ENCODE measurements around the gene KRTAP16-1.

KRTAP16-1 gene

DNA sequence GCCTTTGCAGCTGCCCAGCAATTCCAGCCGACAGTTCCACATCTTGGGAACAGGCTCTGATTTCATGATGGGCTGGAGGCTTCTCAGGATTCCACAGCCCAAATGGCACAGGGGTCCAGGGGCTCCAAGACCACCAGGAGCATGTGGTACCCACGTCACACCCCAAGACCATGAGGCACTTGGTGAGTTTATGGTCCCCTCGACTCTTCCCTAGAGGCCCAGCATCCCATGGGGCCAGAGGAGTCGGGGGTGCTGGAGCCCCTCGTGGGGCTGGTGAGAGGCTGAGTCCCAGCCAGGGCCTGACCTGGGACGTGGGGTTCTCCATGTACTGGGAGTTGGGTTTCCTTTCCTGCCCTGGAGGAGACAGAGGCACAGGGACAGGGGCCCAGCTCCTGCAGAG, 16.5 kb upstream of the KRTAP16-1 start:
- H3K27ac ChIP-seq (ENCODE audit: poor library complexity, severe bottlenecking) = no peak overlapping the region
- no peak for TF ChIP-seq CTCF (IDR thresholded peaks at IDR 0.05; ENCODE audit: poor library complexity, severe bottlenecking)
- no peaks in the 10 kb centered on the region for H3K27me3 ChIP-seq (ENCODE audit: insufficient read depth, poor library complexity, severe bottlenecking)
- H3K4me1 ChIP-seq (ENCODE audit: insufficient read depth, poor library complexity, severe bottlenecking) = no peaks in the 10 kb centered on the region
- no peak for ATAC-seq (ENCODE audit: low read depth)
- H3K4me3 ChIP-seq (ENCODE audit: severe bottlenecking) = no peak overlapping the region
- H3K36me3 ChIP-seq (ENCODE audit: low read depth) = no peaks in the 10 kb centered on the region
- DNase-seq (ENCODE audit: low spot score) = no peak
- no peaks in the 10 kb centered on the region for H3K9me3 ChIP-seq (ENCODE audit: severe bottlenecking)

DNA sequence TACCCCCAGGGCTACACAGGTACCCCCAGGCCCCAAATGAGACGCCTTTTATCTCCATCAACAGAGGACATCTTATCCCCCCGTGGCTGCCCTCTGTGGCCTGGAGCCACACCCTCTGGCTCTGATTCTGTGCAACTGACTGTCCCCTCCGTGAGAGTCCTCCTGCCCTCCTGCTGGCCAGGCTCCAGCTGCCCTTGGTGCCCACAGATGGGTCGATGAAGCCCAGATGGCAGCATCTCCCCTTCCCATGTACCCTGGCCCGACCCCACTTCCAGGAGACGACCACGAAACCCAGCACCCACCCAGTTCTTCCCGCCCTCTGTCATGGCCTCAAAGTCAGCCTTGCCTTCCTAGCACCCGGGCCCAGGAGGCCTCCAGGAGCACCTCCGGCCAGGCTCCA, 16.0 kb upstream of the KRTAP16-1 start:
- TF ChIP-seq CTCF (IDR thresholded peaks at IDR 0.05; ENCODE audit: poor library complexity, severe bottlenecking) = no peak
- no peaks in the 10 kb centered on the region for H3K27me3 ChIP-seq (ENCODE audit: insufficient read depth, poor library complexity, severe bottlenecking)
- DNase-seq (ENCODE audit: low spot score) = no peak

DNA sequence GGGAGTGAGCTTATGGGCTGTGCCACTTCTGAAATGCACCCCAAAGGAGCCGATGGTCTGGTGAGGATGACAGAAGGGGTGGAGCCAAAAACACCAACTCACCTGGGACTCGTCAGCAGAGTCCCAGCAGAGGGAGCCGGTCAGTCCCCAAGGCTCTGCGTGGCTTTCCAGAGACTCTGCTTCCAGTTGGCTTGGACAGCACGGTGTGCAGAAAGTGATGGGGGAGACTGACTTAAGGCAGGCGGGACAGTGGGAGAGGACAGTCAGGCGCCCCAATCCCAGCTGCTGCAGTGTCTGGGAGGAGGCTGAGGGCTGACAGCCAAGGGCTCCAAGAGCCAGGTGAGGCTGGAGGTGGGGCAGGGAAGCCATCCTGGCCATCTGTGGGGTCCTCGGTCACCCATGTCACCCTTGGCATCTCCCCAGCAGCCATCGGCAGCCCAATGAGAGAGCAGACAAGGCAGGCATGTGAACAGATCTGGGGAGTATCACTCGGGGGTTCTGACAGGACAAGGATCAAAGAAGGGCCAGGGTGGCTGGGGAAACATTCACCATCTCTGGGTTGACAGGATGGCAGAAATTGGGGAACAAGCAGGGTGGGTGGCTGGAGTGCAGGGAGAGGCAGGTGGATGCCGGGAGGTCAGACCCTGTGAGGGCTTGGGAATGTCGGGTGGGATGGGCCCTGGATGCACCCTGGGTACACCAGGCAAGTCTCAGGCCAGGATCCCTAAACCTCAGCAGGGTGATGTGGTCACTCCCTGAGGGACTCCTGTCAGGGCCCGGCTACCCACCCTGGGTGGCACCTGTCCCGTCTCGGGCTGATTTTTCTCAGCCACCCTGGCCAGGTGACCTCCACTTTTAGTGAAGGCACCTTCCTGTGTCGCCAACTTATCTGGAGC, 15.3 kb upstream of the KRTAP16-1 start:
- Histone ChIP-seq H3K4me1 (ENCODE audit: insufficient read depth, poor library complexity, severe bottlenecking) (no peaks in the 10 kb centered on the region), H3K27me3 (ENCODE audit: insufficient read depth, poor library complexity, severe bottlenecking) (no peaks in the 10 kb centered on the region), H3K9me3 (ENCODE audit: severe bottlenecking) (peaks cover 2% of the 10 kb centered on the region), H3K27ac (ENCODE audit: poor library complexity, severe bottlenecking) (no peak overlapping the region), H3K4me3 (ENCODE audit: severe bottlenecking) (no peak overlapping the region), H3K36me3 (ENCODE audit: low read depth) (no peaks in the 10 kb centered on the region)
- DNase-seq (ENCODE audit: low spot score) (no peak), ATAC-seq (ENCODE audit: low read depth) (peak; percentile 68)
- TF ChIP-seq CTCF (IDR thresholded peaks at IDR 0.05; ENCODE audit: poor library complexity, severe bottlenecking) = peak; percentile 45

More for the DNA sequence above, 16.0 kb upstream of the KRTAP16-1 start:
- Histone ChIP-seq H3K4me3 (ENCODE audit: severe bottlenecking) (no peak overlapping the region), H3K27ac (ENCODE audit: poor library complexity, severe bottlenecking) (no peak overlapping the region), H3K4me1 (ENCODE audit: insufficient read depth, poor library complexity, severe bottlenecking) (no peaks in the 10 kb centered on the region), H3K36me3 (ENCODE audit: low read depth) (no peaks in the 10 kb centered on the region), H3K9me3 (ENCODE audit: severe bottlenecking) (no peaks in the 10 kb centered on the region)
- ATAC-seq (ENCODE audit: low read depth) = no peak

DNA sequence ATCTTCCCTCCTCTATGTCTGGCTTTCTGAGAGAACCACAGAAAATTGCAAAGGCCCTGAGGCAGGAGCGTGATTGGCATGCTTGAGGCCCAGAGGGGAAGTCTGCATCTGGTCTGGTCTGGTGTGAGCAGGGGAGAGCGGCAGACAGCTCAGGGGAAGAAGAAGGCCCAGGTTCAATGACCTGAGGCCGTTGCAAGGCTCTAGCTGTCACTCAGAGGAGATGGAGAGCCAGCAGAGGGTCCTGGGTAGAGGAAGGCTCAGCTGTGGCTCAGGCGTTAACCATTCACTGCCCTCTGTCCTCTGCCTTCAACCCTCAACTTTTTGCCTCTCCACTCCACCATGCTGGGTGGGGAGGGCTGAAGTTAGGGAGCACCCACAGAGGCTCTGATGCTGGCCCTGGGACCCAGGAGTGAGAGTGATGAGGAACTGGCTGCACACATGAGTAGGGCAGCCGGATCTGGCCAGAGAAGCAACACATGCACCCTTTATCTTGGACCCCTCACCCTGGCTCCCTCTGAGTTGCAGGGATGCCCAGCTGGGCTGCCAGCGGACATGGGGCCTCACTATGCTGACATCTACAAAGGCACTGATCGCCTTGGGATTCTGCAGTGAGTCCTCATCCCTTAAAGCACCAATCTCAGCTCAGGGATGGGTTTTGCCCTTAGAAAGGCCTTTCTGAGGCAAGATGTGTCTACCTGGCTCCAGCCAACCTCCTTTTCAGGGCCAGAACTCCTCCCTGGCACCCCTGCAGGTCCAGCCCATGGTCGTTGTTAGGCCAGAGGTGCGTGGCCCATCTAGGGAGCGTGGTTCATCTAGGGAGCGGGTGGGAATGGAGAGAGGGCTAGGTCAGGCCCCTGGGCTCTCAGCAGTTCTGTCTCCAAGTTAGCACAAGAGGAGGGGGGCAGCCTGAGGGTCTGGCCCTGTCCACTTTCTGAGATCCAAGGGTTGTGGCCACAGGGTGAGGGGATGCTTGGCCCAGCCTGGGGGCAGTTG, 14.1 kb upstream of the KRTAP16-1 start:
- no peaks in the 10 kb centered on the region for H3K36me3 ChIP-seq (ENCODE audit: low read depth)
- H3K4me1 ChIP-seq (ENCODE audit: insufficient read depth, poor library complexity, severe bottlenecking) = peaks cover 4% of the 10 kb centered on the region
- no peak overlapping the region for H3K4me3 ChIP-seq (ENCODE audit: severe bottlenecking)
- ATAC-seq (ENCODE audit: low read depth) (no peak), DNase-seq (ENCODE audit: low spot score) (no peak)
- peaks cover 6% of the 10 kb centered on the region for H3K9me3 ChIP-seq (ENCODE audit: severe bottlenecking)
- no peak overlapping the region for H3K27ac ChIP-seq (ENCODE audit: poor library complexity, severe bottlenecking)
- TF ChIP-seq CTCF (IDR thresholded peaks at IDR 0.05; ENCODE audit: poor library complexity, severe bottlenecking) = no peak
- H3K27me3 ChIP-seq (ENCODE audit: insufficient read depth, poor library complexity, severe bottlenecking) = no peaks in the 10 kb centered on the region

Measured in RWPE2 (cell line).